ENCODE data around the gene ENG.

Gene ENG

GRCh38 chr9:127802576-127803443 lies 51.6 kb downstream of the ENG start, which contains the start of gene FPGS (continued):
- no peak for TF ChIP-seq KLF17 (tag by site-specific recombination; IDR thresholded peaks at IDR 0.05)
- TF ChIP-seq, protein P1, sequence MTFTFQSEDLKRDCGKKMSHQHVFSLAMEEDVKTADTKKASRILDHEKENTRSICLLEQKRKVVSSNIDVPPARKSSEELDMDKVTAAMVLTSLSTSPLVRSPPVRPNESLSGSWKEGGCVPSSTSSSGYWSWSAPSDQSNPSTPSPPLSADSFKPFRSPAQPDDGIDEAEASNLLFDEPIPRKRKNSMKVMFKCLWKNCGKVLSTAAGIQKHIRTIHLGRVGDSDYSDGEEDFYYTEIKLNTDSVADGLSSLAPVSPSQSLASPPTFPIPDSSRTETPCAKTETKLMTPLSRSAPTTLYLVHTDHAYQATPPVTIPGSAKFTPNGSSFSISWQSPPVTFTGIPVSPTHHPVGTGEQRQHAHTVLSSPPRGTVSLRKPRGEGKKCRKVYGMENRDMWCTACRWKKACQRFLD (tag by site-specific recombination; IDR thresholded peaks at IDR 0.05) = no peak
- no peak for TF ChIP-seq YY1 (tag by site-specific recombination; IDR thresholded peaks at IDR 0.05)
- no peak for TF ChIP-seq ZNF133 (tag by site-specific recombination; IDR thresholded peaks at IDR 0.05)
- TF ChIP-seq ZIC2 (tag by site-specific recombination; IDR thresholded peaks at IDR 0.05) = peak; percentile 87

DNA sequence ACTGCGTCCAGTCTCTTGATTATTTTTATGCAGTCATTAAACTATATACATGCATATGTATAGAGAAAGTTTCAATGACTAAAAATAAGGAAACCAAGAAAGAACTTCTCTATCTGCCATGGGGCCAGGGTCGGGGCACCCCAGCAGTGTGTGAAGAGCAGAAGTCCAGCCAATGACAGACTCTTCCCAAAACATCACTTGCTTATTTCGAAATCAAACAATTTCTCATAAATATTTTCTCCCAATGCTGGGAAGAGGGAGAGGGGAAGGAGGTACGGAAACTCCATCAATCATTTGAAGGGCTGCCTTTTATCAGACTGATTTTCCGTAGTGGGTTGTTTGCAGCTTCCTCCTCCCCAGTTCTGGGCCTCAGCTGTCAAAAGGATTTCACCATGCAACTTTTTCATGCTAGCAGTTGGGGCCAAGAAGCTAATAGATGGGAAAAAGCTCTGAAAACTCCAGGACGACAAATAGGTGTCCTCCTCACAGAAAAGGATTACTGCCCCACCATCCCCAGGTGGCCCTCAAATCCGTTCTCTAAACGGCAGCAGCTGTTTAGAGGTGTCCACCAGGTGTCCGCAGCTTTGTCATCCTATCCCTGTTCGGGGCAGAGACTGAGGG lies 52.4 kb downstream of the ENG start:
- no peaks in the 10 kb centered on the region for H3K9me3 ChIP-seq (ENCODE audit: control insufficient read depth, insufficient read depth, low read depth, low read length)
- H3K27ac ChIP-seq (ENCODE audit: extremely low read depth, low read depth, low read length) = 0 out of 2 replicates have a peak overlapping the region, but pooled peaks have one; percentile 53
- H3K4me3 ChIP-seq (ENCODE audit: low read depth, low read length) = peak overlapping the region; percentile 39
- H3K4me1 ChIP-seq (ENCODE audit: control insufficient read depth, insufficient read depth, low read length) = peaks cover 6% of the 10 kb centered on the region; the same call in 1 of the 2 replicates
- H3K36me3 ChIP-seq (ENCODE audit: control insufficient read depth in 2 of 2, insufficient read depth in 1 of 2, low read length in 2 of 2) = peaks cover 4 to 19% of the 10 kb centered on the region in 2 experiments; a peak in 2 of 3 replicates
- POLR2A ChIA-PET = interaction anchor here (0.6 to 2.8 kb wide), 5 partner anchors 10 to 243 kb away, joined by 3 to 28 read pairs (median 4); partner anchors contain the start of genes CDK9 and ST6GALNAC4
- CTCF ChIA-PET = interaction anchor here (0.7 to 0.9 kb wide), 4 partner anchors 10 to 315 kb away, joined by 3 to 6 read pairs (median 4); no protein-coding TSS in a partner anchor
- TF ChIP-seq ZNF10 (tag by site-specific recombination; IDR thresholded peaks at IDR 0.05) (no peak), ZEB2 (tag by site-specific recombination; IDR thresholded peaks at IDR 0.05) (no peak), ZSCAN30 (tag by site-specific recombination; IDR thresholded peaks at IDR 0.05) (no peak), CTCF (tag by site-specific recombination; IDR thresholded peaks at IDR 0.05) (peak; percentile 43; the same call in 1 of the 2 replicates), ZFP37 (tag by site-specific recombination; IDR thresholded peaks at IDR 0.05) (no peak), ZNF394 (tag by site-specific recombination; IDR thresholded peaks at IDR 0.05; ENCODE audit: borderline replicate concordance) (no peak), SP7 (tag by site-specific recombination; IDR thresholded peaks at IDR 0.05) (no peak), ZNF274 (IDR thresholded peaks at IDR 0.05; ENCODE audit: low read length) (no peak), ZNF274 (tag by site-specific recombination; IDR thresholded peaks at IDR 0.05; ENCODE audit: borderline replicate concordance) (no peak), ZBTB48 (tag by site-specific recombination; IDR thresholded peaks at IDR 0.05) (no peak), BCL11A (tag by site-specific recombination; IDR thresholded peaks at IDR 0.05; ENCODE audit: low read depth) (0 out of 2 replicates have a peak, but pooled peaks have one; percentile 62), ZNF558 (tag by site-specific recombination; IDR thresholded peaks at IDR 0.05) (no peak), MYNN (tag by site-specific recombination; IDR thresholded peaks at IDR 0.05; ENCODE audit: borderline replicate concordance) (no peak), ZNF112 (tag by site-specific recombination; IDR thresholded peaks at IDR 0.05) (no peak), ZNF501 (tag by site-specific recombination; IDR thresholded peaks at IDR 0.05) (no peak)
- TF ChIP-seq, protein P2, sequence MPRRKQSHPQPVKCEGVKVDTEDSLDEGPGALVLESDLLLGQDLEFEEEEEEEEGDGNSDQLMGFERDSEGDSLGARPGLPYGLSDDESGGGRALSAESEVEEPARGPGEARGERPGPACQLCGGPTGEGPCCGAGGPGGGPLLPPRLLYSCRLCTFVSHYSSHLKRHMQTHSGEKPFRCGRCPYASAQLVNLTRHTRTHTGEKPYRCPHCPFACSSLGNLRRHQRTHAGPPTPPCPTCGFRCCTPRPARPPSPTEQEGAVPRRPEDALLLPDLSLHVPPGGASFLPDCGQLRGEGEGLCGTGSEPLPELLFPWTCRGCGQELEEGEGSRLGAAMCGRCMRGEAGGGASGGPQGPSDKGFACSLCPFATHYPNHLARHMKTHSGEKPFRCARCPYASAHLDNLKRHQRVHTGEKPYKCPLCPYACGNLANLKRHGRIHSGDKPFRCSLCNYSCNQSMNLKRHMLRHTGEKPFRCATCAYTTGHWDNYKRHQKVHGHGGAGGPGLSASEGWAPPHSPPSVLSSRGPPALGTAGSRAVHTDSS (tag by site-specific recombination; IDR thresholded peaks at IDR 0.05) = no peak
- TF ChIP-seq, protein P3, sequence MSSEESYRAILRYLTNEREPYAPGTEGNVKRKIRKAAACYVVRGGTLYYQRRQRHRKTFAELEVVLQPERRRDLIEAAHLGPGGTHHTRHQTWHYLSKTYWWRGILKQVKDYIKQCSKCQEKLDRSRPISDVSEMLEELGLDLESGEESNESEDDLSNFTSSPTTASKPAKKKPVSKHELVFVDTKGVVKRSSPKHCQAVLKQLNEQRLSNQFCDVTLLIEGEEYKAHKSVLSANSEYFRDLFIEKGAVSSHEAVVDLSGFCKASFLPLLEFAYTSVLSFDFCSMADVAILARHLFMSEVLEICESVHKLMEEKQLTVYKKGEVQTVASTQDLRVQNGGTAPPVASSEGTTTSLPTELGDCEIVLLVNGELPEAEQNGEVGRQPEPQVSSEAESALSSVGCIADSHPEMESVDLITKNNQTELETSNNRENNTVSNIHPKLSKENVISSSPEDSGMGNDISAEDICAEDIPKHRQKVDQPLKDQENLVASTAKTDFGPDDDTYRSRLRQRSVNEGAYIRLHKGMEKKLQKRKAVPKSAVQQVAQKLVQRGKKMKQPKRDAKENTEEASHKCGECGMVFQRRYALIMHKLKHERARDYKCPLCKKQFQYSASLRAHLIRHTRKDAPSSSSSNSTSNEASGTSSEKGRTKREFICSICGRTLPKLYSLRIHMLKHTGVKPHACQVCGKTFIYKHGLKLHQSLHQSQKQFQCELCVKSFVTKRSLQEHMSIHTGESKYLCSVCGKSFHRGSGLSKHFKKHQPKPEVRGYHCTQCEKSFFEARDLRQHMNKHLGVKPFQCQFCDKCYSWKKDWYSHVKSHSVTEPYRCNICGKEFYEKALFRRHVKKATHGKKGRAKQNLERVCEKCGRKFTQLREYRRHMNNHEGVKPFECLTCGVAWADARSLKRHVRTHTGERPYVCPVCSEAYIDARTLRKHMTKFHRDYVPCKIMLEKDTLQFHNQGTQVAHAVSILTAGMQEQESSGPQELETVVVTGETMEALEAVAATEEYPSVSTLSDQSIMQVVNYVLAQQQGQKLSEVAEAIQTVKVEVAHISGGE (tag by site-specific recombination; conservative IDR thresholded peaks at IDR 0.05; ENCODE audit: low read depth) = no peak
- TF ChIP-seq, protein P4, sequence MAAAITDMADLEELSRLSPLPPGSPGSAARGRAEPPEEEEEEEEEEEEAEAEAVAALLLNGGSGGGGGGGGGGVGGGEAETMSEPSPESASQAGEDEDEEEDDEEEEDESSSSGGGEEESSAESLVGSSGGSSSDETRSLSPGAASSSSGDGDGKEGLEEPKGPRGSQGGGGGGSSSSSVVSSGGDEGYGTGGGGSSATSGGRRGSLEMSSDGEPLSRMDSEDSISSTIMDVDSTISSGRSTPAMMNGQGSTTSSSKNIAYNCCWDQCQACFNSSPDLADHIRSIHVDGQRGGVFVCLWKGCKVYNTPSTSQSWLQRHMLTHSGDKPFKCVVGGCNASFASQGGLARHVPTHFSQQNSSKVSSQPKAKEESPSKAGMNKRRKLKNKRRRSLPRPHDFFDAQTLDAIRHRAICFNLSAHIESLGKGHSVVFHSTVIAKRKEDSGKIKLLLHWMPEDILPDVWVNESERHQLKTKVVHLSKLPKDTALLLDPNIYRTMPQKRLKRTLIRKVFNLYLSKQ (tag by site-specific recombination; IDR thresholded peaks at IDR 0.05; ENCODE audit: borderline replicate concordance) = no peak

All from HEK293 (cell line).